IMR-90 (cell line): ENCODE data around the gene FNDC3B.

Experiments
- CHD1 ChIP-seq: IDR thresholded peaks from 2 replicates; pipeline ENCODE4 v1.6.1; 2012; ENCODE audit warnings: low read depth, low read length, improper control_type of control experiment
- CTCF ChIP-seq: conservative IDR thresholded peaks from 2 replicates; pipeline ENCODE4 v1.5.1; 2012; ENCODE audit warnings: mild to moderate bottlenecking, low read depth, low read length, improper control_type of control experiment
- MAFK ChIP-seq: IDR thresholded peaks from 2 replicates; pipeline ENCODE4 v1.6.1; 2012; ENCODE audit warnings: low read depth, low read length, improper control_type of control experiment
- MAZ ChIP-seq: IDR thresholded peaks from 2 replicates; pipeline ENCODE4 v1.6.1; 2012; ENCODE audit warnings: low read depth, mild to moderate bottlenecking, low read length, improper control_type of control experiment, moderate library complexity, borderline replicate concordance
- POLR2A ChIP-seq: IDR thresholded peaks from 2 replicates; pipeline ENCODE4 v1.6.1; 2012; ENCODE audit warnings: mild to moderate bottlenecking, low read depth, low read length
- RFX5 ChIP-seq: IDR thresholded peaks from 2 replicates; pipeline ENCODE4 v1.8.0; 2012; ENCODE audit warnings: low read depth, mild to moderate bottlenecking, low read length, moderate library complexity
- SMC3 ChIP-seq: fragments of 150-350 bp; IDR thresholded peaks from 2 replicates; pipeline ENCODE4 v1.6.1; 2016; ENCODE audit warnings: low read depth, mild to moderate bottlenecking, antibody characterized with exemption, low read length, moderate library complexity
- USF2 ChIP-seq: fragments of 150-350 bp; IDR thresholded peaks from 2 replicates; pipeline ENCODE4 v1.6.1; 2017; ENCODE audit warnings: mild to moderate bottlenecking, antibody characterized with exemption, low read length, low read depth

- TF ChIP-seq CTCF (no peak), POLR2A (no peak), MAFK (no peak), MAZ (no peak), CHD1 (no peak), SMC3 (no peak), RFX5 (no peak), USF2 (no peak)
Measured at GRCh38 chr3:172101107-172101506, 61.7 kb downstream of the FNDC3B start.
